22Rv1 (cell line): Measurements from ENCODE around the gene PRKRA.
A peak's percentile ranks its signal among the peaks of the same experiment; 100 is the strongest.

Source experiments
- H3K27ac ChIP-seq: fragments of 450-650 bp; 2 replicates; pipeline ENCODE4 v1.5.1; 2017
- ZFX ChIP-seq: fragments of 450-650 bp; IDR thresholded peaks from 2 replicates; pipeline ENCODE4 v1.6.1; 2017; ENCODE audit warnings: antibody characterized with exemption, borderline replicate concordance
- TF ChIP-seq, protein P1 (sequence below): fragments of 450-650 bp; IDR thresholded peaks from 2 replicates; pipeline ENCODE4 v1.5.1; 2017; ENCODE audit warnings: mild to moderate bottlenecking

Gene PRKRA

DNA sequence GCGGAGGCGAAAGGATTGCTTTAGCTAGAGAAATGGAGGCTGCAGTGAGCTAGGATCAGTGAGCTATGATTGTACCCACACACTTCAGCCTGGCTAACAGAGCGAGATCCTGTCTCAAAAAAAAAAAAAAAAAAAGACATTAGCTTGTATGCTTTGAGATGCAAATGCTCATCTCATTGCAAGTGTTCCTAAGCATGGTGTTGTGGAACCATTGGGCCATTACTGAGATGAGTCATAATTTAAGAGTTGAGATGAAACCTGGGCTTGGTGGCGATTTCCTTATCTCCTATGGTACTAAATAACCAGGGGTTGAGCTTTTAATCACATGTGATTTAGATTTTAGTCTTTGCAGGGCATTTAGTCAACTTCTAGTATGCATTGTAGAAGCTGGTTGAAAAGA lies 31.5 kb upstream of the PRKRA start:
- TF ChIP-seq, protein P1, sequence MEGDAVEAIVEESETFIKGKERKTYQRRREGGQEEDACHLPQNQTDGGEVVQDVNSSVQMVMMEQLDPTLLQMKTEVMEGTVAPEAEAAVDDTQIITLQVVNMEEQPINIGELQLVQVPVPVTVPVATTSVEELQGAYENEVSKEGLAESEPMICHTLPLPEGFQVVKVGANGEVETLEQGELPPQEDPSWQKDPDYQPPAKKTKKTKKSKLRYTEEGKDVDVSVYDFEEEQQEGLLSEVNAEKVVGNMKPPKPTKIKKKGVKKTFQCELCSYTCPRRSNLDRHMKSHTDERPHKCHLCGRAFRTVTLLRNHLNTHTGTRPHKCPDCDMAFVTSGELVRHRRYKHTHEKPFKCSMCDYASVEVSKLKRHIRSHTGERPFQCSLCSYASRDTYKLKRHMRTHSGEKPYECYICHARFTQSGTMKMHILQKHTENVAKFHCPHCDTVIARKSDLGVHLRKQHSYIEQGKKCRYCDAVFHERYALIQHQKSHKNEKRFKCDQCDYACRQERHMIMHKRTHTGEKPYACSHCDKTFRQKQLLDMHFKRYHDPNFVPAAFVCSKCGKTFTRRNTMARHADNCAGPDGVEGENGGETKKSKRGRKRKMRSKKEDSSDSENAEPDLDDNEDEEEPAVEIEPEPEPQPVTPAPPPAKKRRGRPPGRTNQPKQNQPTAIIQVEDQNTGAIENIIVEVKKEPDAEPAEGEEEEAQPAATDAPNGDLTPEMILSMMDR: no peak
- TF ChIP-seq ZFX: no peak
- no peak overlapping the region for H3K27ac ChIP-seq

DNA sequence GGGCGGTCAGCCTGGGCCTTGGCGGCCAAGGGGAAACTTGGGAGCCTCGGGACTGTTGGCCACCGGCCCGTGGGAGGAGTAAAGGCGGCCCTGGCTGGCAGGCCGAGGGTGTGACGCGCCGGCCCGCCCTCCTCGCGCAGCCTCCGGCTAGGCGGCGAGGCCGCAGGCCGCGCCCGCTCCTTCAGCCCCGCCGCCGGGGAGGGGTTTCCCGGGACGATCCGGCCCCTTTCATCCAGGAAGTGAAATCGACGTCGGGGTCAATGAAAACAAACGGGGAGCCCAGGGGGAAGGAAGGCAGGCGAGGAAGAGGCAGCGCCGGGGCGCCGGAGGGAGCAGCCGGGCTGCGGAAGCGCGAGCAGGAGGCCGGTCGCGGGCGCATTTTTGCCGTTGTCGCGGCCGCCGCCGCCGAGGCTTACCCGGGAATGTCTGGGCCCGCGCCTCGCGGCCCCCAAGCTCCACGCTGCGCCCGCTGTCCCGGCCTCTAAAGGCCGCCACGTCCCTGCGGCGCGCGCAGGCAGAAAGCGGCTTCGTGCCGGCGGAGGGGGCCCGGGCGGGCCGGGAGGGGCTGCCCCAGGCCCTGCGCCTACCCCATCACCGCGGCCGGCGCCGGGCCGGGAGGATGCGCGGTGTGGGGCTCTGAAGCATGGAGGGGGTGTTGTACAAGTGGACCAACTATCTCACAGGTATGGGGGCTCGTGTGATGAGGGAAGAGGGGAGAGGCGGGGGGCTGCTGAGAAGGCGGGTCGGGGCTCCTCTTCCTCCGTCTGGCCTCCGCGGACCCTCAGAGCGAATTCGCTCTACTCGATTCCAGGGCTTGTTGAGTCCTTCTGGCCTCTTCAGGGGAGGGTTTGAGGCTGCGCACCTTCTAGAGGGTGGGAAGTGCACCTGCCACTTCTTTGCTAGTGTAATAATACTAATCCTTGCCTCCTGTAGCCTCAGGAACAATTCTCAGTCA lies 29.5 kb upstream of the PRKRA start, which contains the start of gene PLEKHA3:
Gene PLEKHA3 (plus strand): TSS at position 231 of the 955 bp plus-strand sequence. CDS start 413 bp downstream, at position 644.
- TF ChIP-seq, protein P1: no peak
- no peak for TF ChIP-seq ZFX

DNA sequence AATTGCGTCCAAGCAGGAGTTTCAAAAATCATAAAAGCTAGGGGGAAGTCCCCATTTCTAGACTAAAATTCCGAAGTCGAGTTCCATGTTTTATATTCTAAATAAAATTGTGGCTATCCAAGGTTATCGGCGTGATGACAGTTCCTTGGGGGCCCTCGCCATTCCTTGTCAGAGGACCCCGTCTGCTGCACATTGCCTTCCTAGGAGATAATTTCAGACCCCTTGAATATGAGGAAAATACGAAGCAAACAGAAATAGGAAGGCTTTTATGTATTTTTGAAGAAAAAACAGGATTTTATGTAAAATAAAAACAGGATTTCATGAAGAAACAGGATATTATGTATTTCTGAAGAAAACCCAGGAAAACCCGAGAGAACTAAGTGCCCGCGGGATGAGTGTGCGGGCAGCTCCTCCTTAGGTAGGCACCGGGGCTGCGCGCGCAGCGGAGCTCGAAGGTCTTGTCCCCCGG lies 28.8 kb upstream of the PRKRA start:
- TF ChIP-seq, protein P1: no peak
- no peak for TF ChIP-seq ZFX
- H3K27ac ChIP-seq: peak overlapping the region; percentile 86

More for the DNA sequence above, 29.5 kb upstream of the PRKRA start, which contains the start of gene PLEKHA3:
- H3K27ac ChIP-seq: peak within 1 kb of the TSS; percentile 86

DNA sequence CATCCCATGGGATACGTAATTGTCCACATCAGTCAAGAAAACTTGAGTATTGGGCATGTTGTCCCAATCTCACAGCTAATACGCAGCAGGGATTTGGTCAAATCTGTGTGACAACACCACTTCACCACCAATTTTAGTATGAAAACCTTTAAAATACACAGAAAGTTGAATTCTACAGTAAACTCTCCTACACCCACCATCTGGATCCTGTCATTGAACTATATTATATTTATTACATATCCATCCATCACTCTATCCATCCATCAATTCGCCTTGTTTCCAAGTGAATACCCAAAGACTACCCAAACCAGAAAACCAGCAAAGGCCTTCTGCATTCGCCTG lies 28.3 kb upstream of the PRKRA start:
- H3K27ac ChIP-seq: peak overlapping the region; percentile 86
- no peak for TF ChIP-seq ZFX
- TF ChIP-seq, protein P1: peak; percentile 49

DNA sequence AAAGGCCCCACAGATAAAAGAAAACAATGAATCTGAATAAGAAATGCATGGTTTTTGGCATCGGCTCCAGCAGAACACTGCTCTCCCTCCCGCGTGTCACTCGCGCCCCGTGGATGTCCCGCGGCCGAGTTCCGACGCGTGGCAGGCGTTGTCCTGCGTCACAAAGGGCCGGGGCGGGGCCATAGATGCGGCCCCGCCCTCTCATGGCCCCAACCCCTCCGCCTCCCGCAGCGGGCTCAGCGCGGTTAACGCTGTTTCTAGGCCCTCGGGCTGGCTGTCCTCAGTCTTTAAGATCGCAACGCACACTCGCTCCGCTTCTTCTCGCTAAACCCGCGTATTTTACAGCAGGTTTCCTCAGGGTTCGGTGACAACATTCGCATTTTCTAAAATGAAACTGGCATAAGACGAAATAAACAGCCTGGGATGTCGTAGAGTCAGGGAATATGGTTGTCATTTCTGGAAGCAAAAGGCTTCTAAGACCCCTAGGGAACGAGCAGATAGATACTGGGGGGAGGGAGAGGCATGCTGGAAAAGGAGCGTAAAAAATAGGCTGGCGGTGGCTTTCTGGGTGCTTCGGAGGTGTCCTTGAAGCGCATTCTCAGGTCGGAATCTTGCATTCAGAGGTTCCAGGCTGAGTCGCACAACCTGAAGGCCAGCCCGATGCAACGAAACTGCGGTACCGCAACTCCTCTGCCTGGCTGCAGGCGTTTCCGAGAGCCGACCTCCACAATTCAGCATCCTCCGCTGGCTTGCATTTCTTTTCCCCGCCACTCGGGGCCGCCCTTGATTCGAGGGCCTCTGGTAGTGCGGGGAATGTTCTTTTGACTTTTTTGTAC lies 27.7 kb upstream of the PRKRA start, which contains the start of gene FKBP7:
Gene FKBP7 (minus strand): TSS at position 162 of the 836 bp plus-strand sequence. CDS start 101 bp downstream, at position 61.
- H3K27ac ChIP-seq: peak within 1 kb of the TSS; percentile 86
- TF ChIP-seq, protein P1: peak; percentile 84
- no peak for TF ChIP-seq ZFX

DNA sequence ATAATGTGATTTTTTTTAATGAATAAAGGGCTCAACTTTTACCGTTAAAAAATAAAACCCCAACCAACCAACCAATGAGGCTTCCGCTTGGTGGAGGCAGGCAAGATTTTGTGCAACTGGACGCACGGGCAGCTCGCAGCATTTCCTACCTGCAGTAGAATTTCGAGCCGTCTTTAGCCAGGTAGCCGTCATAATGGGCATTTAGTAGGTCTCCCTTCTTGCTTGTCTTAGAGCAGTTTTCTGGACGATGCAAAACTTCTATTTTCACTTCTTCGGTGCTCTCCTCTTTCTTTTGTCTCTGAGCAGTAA lies 27.1 kb upstream of the PRKRA start:
- TF ChIP-seq ZFX: no peak
- H3K27ac ChIP-seq: peak overlapping the region; percentile 86

DNA sequence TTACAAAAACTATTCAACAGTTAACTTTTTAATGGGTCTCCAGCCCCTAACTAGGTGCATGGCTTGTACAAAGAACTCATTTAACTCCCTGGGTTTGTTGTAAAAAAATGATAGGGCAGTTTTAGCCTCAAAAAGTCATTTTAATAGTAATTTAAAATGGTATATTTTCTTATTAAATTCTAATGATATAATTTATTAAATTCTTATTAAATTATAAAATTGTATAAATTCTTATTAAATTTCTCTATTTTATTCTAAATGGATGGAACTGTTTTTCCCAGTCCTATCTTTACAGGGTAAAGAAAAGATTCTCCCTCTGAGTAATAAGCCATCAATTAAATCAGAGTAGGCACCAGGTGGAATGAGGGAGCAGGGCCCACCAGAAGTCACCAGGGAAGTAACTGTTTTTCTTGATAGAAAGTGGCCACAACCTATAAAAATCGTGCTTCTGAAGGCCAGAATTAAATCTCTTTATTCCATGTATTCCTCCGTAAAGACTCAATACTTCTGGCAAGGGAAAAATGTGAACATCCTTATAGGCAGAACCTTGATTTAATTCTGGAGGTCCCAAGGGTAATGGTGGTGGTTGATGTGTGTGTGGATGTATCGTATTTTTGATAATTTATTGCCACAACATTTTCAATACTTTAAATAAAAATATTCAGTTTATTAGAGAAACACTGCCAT lies 26.6 kb upstream of the PRKRA start:
- peak overlapping the region; percentile 86 for H3K27ac ChIP-seq
- TF ChIP-seq, protein P1: no peak
